IMR-90 (cell line): ENCODE data around the gene DRD4. TPM values are rescaled to one million over a fixed set of nuclear protein-coding genes. Genes with fewer than 3 reads are reported as not detected.

Experiments
- ATAC-seq: fragments of 200-7000 bp; cut with Tn5 transposase; 2 replicates; pipeline ENCODE4 v1.9.1; 2020; ENCODE audit warnings: low read depth, mild to moderate bottlenecking, moderate library complexity
- BruUV-seq: library from RNA; stranded (reverse); fragments of 400-500 nt; replicated peaks from 2 replicates; lab custom pipeline; 2021; lab: Mats Ljungman, UMichigan
- CTCF ChIA-PET: fragments of 300-600 bp; formaldehyde crosslinking; extraction: SDS; loops from one replicate; lab custom pipeline; 2021; ENCODE audit warnings: antibody characterized with exemption; lab: Yijun Ruan, JAX
- POLR2A ChIA-PET: fragments of 300-600 bp; sonication (Branson Sonifier 250); formaldehyde crosslinking; loops from one replicate; lab custom pipeline; 2022; ENCODE audit warnings: antibody characterized with exemption; ENCODE audit not compliant: unreplicated experiment; lab: Charles Lee
- DNase-seq: peaks from one replicate; pipeline ENCODE4 v3.0.0; 2013
- H2AFZ ChIP-seq: replicated peaks from 2 replicates; pipeline ENCODE3; 2013; ENCODE audit warnings: low read length, mild to moderate bottlenecking; ENCODE audit not compliant: poor library complexity
- H2AK5ac ChIP-seq: 2 replicates; pipeline ENCODE4 v1.6.1; 2013; ENCODE audit warnings: low read depth, low read length, inconsistent platforms
- H2AK9ac ChIP-seq: replicated peaks from 2 replicates; pipeline ENCODE3; 2013; ENCODE audit warnings: mild to moderate bottlenecking, low read depth, low read length, moderate library complexity; ENCODE audit not compliant: poor library complexity
- H2BK120ac ChIP-seq: 2 replicates; pipeline ENCODE4 v1.6.1; 2013; ENCODE audit warnings: low read depth, low read length, inconsistent platforms
- H2BK15ac ChIP-seq: 3 replicates; pipeline ENCODE4 v1.6.1; 2013; ENCODE audit warnings: low read depth, low read length, inconsistent platforms
- H2BK20ac ChIP-seq: 2 replicates; pipeline ENCODE4 v1.6.1; 2013; ENCODE audit warnings: low read depth, mild to moderate bottlenecking, inconsistent platforms, low read length, moderate library complexity
- H2BK5ac ChIP-seq: 2 replicates; pipeline ENCODE4 v1.6.1; 2013; ENCODE audit warnings: mild to moderate bottlenecking, low read depth, low read length, inconsistent platforms; ENCODE audit not compliant: poor library complexity, severe bottlenecking
- H3K14ac ChIP-seq: replicated peaks from 2 replicates; pipeline ENCODE4 v1.6.1; 2013; ENCODE audit warnings: low read depth, low read length, inconsistent platforms
- H3K18ac ChIP-seq: 2 replicates; pipeline ENCODE4 v1.6.1; 2013; ENCODE audit warnings: low read depth, low read length, control low read depth
- H3K23ac ChIP-seq: 2 replicates; pipeline ENCODE4 v1.6.1; 2013; ENCODE audit warnings: low read depth, low read length, inconsistent platforms
- H3K27ac ChIP-seq: 2 replicates; pipeline ENCODE4 v1.5.1; 2013; ENCODE audit warnings: mild to moderate bottlenecking, control low read depth, low read length; ENCODE audit not compliant: insufficient read depth
- H3K27me3 ChIP-seq: 2 replicates; pipeline ENCODE4 v1.6.1; 2013; ENCODE audit warnings: low read length; ENCODE audit not compliant: control insufficient read depth, insufficient read depth
- H3K36me3 ChIP-seq: 2 replicates; pipeline ENCODE4 v1.6.1; 2013; ENCODE audit warnings: low read length, mixed read lengths; ENCODE audit not compliant: control insufficient read depth, insufficient read depth
- H3K4ac ChIP-seq: 2 replicates; pipeline ENCODE4 v1.6.1; 2013; ENCODE audit warnings: low read depth, low read length, inconsistent platforms
- H3K4me1 ChIP-seq: 2 replicates; pipeline ENCODE4 v1.6.1; 2013; ENCODE audit warnings: low read length, mixed read lengths; ENCODE audit not compliant: control insufficient read depth, insufficient read depth
- H3K4me2 ChIP-seq: 2 replicates; pipeline ENCODE4 v1.6.1; 2013; ENCODE audit warnings: low read depth, mild to moderate bottlenecking, control low read depth, low read length, moderate library complexity
- H3K4me3 ChIP-seq: 2 replicates; pipeline ENCODE4 v1.5.1; 2013; ENCODE audit warnings: low read depth, mild to moderate bottlenecking, control low read depth, low read length, moderate library complexity; ENCODE audit not compliant: insufficient read depth
- H3K56ac ChIP-seq: 2 replicates; pipeline ENCODE4 v1.6.1; 2013; ENCODE audit warnings: low read length, inconsistent platforms; ENCODE audit not compliant: insufficient read depth; ENCODE audit errors: extremely low read depth
- H3K79me1 ChIP-seq, 2 experiments: 2 replicates each; pipeline ENCODE4 v1.6.1; 2013; ENCODE audit warnings: low read length in 2 of 2, inconsistent platforms in 1 of 2, low read depth in 1 of 2
- H3K9ac ChIP-seq: 2 replicates; pipeline ENCODE4 v1.6.1; 2013; ENCODE audit warnings: low read depth, low read length, control low read depth
- H3K9me1 ChIP-seq: 2 replicates; pipeline ENCODE4 v1.6.1; 2013; ENCODE audit warnings: low read length, inconsistent platforms; ENCODE audit not compliant: insufficient read depth
- H3K9me3 ChIP-seq: 2 replicates; pipeline ENCODE4 v1.6.1; 2013; ENCODE audit warnings: low read length; ENCODE audit not compliant: control insufficient read depth, insufficient read depth
- H4K20me1 ChIP-seq: 2 replicates; pipeline ENCODE4 v1.6.1; 2013; ENCODE audit warnings: low read length, inconsistent platforms; ENCODE audit not compliant: insufficient read depth
- H4K5ac ChIP-seq: 2 replicates; pipeline ENCODE4 v1.6.1; 2013; ENCODE audit warnings: mild to moderate bottlenecking, low read depth, low read length, control low read depth
- H4K8ac ChIP-seq, 2 experiments: 2 replicates each; pipeline ENCODE4 v1.6.1; 2013; ENCODE audit warnings: low read depth in 2 of 2, low read length in 2 of 2, control low read depth in 1 of 2, inconsistent platforms in 1 of 2
- H4K91ac ChIP-seq: 2 replicates; pipeline ENCODE4 v1.6.1; 2013; ENCODE audit warnings: low read depth, low read length, inconsistent platforms; ENCODE audit not compliant: insufficient read depth
- CEBPB ChIP-seq: IDR thresholded peaks from 2 replicates; pipeline ENCODE4 v1.6.1; 2012; ENCODE audit warnings: low read depth, low read length, improper control_type of control experiment
- CHD1 ChIP-seq: IDR thresholded peaks from 2 replicates; pipeline ENCODE4 v1.6.1; 2012; ENCODE audit warnings: low read depth, low read length, improper control_type of control experiment
- ELK1 ChIP-seq: fragments of 150-350 bp; IDR thresholded peaks from 2 replicates; pipeline ENCODE4 v1.6.1; 2016; ENCODE audit warnings: low read depth, mild to moderate bottlenecking, low read length, moderate library complexity, borderline replicate concordance
- MAFK ChIP-seq: IDR thresholded peaks from 2 replicates; pipeline ENCODE4 v1.6.1; 2012; ENCODE audit warnings: low read depth, low read length, improper control_type of control experiment
- MAZ ChIP-seq: IDR thresholded peaks from 2 replicates; pipeline ENCODE4 v1.6.1; 2012; ENCODE audit warnings: low read depth, mild to moderate bottlenecking, low read length, improper control_type of control experiment, moderate library complexity, borderline replicate concordance
- MXI1 ChIP-seq: IDR thresholded peaks from 2 replicates; pipeline ENCODE4 v1.6.1; 2012; ENCODE audit warnings: low read depth, mild to moderate bottlenecking, low read length, moderate library complexity, borderline replicate concordance
- NFE2L2 ChIP-seq: fragments of 150-350 bp; IDR thresholded peaks from 2 replicates; pipeline ENCODE4 v1.6.1; 2016; ENCODE audit warnings: low read depth, mild to moderate bottlenecking, low read length
- POLR2A ChIP-seq: IDR thresholded peaks from 2 replicates; pipeline ENCODE4 v1.6.1; 2012; ENCODE audit warnings: mild to moderate bottlenecking, low read depth, low read length
- RAD21 ChIP-seq: IDR thresholded peaks from 2 replicates; pipeline ENCODE4 v1.6.1; 2012; ENCODE audit warnings: low read length, improper control_type of control experiment
- RFX5 ChIP-seq: IDR thresholded peaks from 2 replicates; pipeline ENCODE4 v1.8.0; 2012; ENCODE audit warnings: low read depth, mild to moderate bottlenecking, low read length, moderate library complexity
- SMC3 ChIP-seq: fragments of 150-350 bp; IDR thresholded peaks from 2 replicates; pipeline ENCODE4 v1.6.1; 2016; ENCODE audit warnings: low read depth, mild to moderate bottlenecking, antibody characterized with exemption, low read length, moderate library complexity
- USF2 ChIP-seq: fragments of 150-350 bp; IDR thresholded peaks from 2 replicates; pipeline ENCODE4 v1.6.1; 2017; ENCODE audit warnings: mild to moderate bottlenecking, antibody characterized with exemption, low read length, low read depth
- WGBS, 2 experiments: methylation state at CpG; one replicate each; pipeline versions ENCODE4 v1.1.5 to v1.1.7; 2013; ENCODE audit warnings: missing lambda C conversion rate in 2 of 2; ENCODE audit not compliant: insufficient read length in 1 of 2; ENCODE audit errors: extremely low coverage in 2 of 2; 5-methylcytosine and 5-hydroxymethylcytosine counted together
- dilution Hi-C: fragments of 300-500 bp; cut with HindIII; formaldehyde crosslinking; loops from one replicate; pipeline ENCODE4 v1.14.3; 2018; ENCODE audit warnings: low sequenced_read_pairs; ENCODE audit not compliant: unreplicated experiment
- in situ Hi-C: fragments of 300-500 bp; cut with MboI; formaldehyde crosslinking; loops from 3 replicates; pipeline ENCODE4 v1.14.3; 2019; ENCODE audit warnings: low sequenced_read_pairs, inconsistent platforms, mixed read lengths
- intact Hi-C: fragments of 100-400 bp; cut with micrococcal nuclease; formaldehyde crosslinking; loops from 2 replicates; pipeline ENCODE4 v1.10.0; 2022
- polyA plus RNA-seq, 3 experiments: library from polyadenylated mRNA; depleted of rRNA; stranded (reverse); fragments of >200 nt; gene quantifications; 2 replicates each; pipeline ENCODE4 v1.2.3, GENCODE V29; 2012; ENCODE audit warnings: low replicate concordance in 1 of 3
- total RNA-seq: library from RNA; depleted of rRNA; stranded (reverse); fragments of >200 nt; gene quantifications from 2 replicates; pipeline ENCODE4 v1.2.3, GENCODE V29; 2012
- TF ChIP-seq, protein P1 (sequence below): conservative IDR thresholded peaks from 2 replicates; pipeline ENCODE4 v1.5.1; 2012; ENCODE audit warnings: mild to moderate bottlenecking, low read depth, low read length, improper control_type of control experiment

DRD4 gene
- total and polyA plus RNA-seq, 2 of the 4 experiments (the other 2 are of a cell fraction), result not detected

DNA sequence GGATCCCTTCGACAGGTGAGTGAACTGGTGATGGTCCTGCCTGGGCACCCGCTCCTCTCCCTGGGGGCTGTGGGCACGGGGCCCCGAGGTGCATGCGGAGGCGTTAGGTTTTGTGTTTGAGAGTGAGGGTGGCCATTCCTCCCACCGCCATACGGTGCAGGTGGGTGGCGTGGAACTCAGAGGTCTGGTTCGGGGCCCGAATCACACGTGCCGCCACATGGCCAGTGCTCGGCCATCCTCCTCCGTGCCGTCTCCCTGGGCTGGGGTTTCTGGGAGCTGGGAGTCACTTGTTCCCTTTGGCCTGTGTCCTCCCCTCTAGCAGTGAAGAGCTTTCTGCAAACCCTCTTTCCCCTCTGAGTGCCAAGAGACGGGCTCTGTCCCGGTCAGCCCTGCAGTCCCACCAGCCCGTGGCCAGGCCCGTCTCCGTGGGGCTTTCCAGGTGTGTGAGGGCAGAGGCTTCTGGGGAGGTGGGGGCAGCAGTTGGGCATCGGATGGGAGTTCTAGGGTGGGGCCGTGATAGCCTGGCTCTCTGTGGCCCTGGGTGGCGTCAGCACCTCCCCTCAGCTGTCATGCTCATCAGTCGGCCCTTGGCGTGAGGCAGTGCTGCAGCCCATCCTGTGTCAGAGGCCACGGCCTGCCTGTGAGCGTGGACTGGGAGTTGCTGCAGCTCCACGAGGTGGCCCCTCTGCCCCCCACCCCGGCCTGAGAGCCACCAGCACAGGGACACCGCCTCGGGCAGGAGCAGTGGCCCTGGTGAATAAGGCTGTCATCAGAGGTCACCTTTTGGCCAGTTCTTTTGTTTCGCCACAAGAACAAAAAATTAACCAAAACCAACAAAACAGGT lies 31.6 kb upstream of the DRD4 start (continued):
- TF ChIP-seq RFX5, result no peak

- POLR2A ChIA-PET, result no interaction called here
- Histone ChIP-seq H3K4me3 (no peak overlapping the region), H3K27me3 (no peaks in the 10 kb centered on the region), H3K18ac (no peak overlapping the region), H3K56ac (no peak overlapping the region), H2AK5ac (no peak overlapping the region), H4K91ac (no peak overlapping the region), H2AK9ac (no peak overlapping the region), H2BK20ac (no peak overlapping the region), H3K9me1 (no peaks in the 10 kb centered on the region), H3K23ac (no peak overlapping the region), H3K14ac (no peak overlapping the region), H2BK15ac (no peak overlapping the region), H4K8ac (no peak overlapping the region), H3K4me1 (no peaks in the 10 kb centered on the region), H3K4ac (no peak overlapping the region), H4K5ac (no peak overlapping the region), H3K9ac (no peak overlapping the region), H3K9me3 (no peaks in the 10 kb centered on the region), H2BK5ac (no peak overlapping the region), H3K27ac (no peak overlapping the region), H4K20me1 (peaks cover 7% of the 10 kb centered on the region), H3K36me3 (peaks cover 85% of the 10 kb centered on the region), H2BK120ac (no peak overlapping the region), H2AFZ (no peak overlapping the region), H3K79me1 (peaks cover 4 to 25% of the 10 kb centered on the region in 2 experiments; a peak in 3 of 4 replicates), H3K4me2 (no peak overlapping the region)
- intact Hi-C loops (no loop called here), dilution Hi-C loops (no loop called here), in situ Hi-C loops (no loop called here)
- no TSS peak for BruUV-seq
- DNase-seq, result no peak
- no peak for ATAC-seq
- 67% methylated on average over 5 of the region's 19 CpGs; no CpG with 5 or more reads in 1 of the 2 experiments for WGBS, 2 experiments
- CTCF ChIA-PET, result no interaction called here
- TF ChIP-seq MXI1 (no peak), MAFK (no peak), NFE2L2 (no peak), CHD1 (no peak), CEBPB (no peak), POLR2A (no peak), RAD21 (no peak), ELK1 (no peak), USF2 (no peak), MAZ (no peak), RFX5 (no peak), SMC3 (no peak)
- TF ChIP-seq, protein P1, sequence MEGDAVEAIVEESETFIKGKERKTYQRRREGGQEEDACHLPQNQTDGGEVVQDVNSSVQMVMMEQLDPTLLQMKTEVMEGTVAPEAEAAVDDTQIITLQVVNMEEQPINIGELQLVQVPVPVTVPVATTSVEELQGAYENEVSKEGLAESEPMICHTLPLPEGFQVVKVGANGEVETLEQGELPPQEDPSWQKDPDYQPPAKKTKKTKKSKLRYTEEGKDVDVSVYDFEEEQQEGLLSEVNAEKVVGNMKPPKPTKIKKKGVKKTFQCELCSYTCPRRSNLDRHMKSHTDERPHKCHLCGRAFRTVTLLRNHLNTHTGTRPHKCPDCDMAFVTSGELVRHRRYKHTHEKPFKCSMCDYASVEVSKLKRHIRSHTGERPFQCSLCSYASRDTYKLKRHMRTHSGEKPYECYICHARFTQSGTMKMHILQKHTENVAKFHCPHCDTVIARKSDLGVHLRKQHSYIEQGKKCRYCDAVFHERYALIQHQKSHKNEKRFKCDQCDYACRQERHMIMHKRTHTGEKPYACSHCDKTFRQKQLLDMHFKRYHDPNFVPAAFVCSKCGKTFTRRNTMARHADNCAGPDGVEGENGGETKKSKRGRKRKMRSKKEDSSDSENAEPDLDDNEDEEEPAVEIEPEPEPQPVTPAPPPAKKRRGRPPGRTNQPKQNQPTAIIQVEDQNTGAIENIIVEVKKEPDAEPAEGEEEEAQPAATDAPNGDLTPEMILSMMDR, result no peak
Measured at GRCh38 chr11:606245-606644, 30.8 kb upstream of the DRD4 start.
